Ectodermal cell (in vitro differentiated cells): ENCODE data around the gene SLC26A2. TPM values are rescaled to one million over a fixed set of nuclear protein-coding genes. Genes with fewer than 3 reads are reported as not detected.

ENCODE experiments used
- H3K27ac ChIP-seq: 2 replicates; pipeline ENCODE4 v1.7.0; 2013; ENCODE audit warnings: mild to moderate bottlenecking, low read depth, low read length; ENCODE audit not compliant: insufficient read depth, poor library complexity, severe bottlenecking
- H3K27me3 ChIP-seq: 2 replicates; pipeline ENCODE4 v1.7.0; 2013; ENCODE audit warnings: mild to moderate bottlenecking, low read length; ENCODE audit not compliant: insufficient read depth, control insufficient read depth, poor library complexity, severe bottlenecking
- H3K36me3 ChIP-seq: one replicate; pipeline ENCODE4 v1.7.0; 2013; ENCODE audit warnings: low read length; ENCODE audit not compliant: control insufficient read depth, insufficient read depth
- H3K4me1 ChIP-seq: one replicate; pipeline ENCODE4 v1.7.0; 2013; ENCODE audit warnings: low read length; ENCODE audit not compliant: control insufficient read depth, insufficient read depth
- H3K4me3 ChIP-seq: 2 replicates; pipeline ENCODE4 v1.7.0; 2013; ENCODE audit warnings: low read depth, low read length, control low read depth; ENCODE audit not compliant: insufficient read depth
- H3K9me3 ChIP-seq: 2 replicates; pipeline ENCODE4 v1.7.0; 2013; ENCODE audit warnings: mild to moderate bottlenecking, low read length, moderate library complexity; ENCODE audit not compliant: control insufficient read depth
- WGBS, 2 experiments: methylation state at CpG; one replicate each; pipeline ENCODE4 v1.1.7; 2013; ENCODE audit warnings: missing lambda C conversion rate in 2 of 2; 5-methylcytosine and 5-hydroxymethylcytosine counted together
- polyA plus RNA-seq, 4 experiments: library from polyadenylated mRNA; stranded (reverse); fragments of 50-300 nt; gene quantifications; one replicate each; pipeline ENCODE4 v1.2.3, GENCODE V29; 2013

Gene SLC26A2
- polyA plus RNA-seq (2013, experiment 1 of 4) = 12.6 TPM
- 12.8 TPM for polyA plus RNA-seq (2013, experiment 2 of 4)
- 11.2 TPM for polyA plus RNA-seq (2013, experiment 3 of 4)
- polyA plus RNA-seq (2013, experiment 4 of 4) = 11.6 TPM

DNA sequence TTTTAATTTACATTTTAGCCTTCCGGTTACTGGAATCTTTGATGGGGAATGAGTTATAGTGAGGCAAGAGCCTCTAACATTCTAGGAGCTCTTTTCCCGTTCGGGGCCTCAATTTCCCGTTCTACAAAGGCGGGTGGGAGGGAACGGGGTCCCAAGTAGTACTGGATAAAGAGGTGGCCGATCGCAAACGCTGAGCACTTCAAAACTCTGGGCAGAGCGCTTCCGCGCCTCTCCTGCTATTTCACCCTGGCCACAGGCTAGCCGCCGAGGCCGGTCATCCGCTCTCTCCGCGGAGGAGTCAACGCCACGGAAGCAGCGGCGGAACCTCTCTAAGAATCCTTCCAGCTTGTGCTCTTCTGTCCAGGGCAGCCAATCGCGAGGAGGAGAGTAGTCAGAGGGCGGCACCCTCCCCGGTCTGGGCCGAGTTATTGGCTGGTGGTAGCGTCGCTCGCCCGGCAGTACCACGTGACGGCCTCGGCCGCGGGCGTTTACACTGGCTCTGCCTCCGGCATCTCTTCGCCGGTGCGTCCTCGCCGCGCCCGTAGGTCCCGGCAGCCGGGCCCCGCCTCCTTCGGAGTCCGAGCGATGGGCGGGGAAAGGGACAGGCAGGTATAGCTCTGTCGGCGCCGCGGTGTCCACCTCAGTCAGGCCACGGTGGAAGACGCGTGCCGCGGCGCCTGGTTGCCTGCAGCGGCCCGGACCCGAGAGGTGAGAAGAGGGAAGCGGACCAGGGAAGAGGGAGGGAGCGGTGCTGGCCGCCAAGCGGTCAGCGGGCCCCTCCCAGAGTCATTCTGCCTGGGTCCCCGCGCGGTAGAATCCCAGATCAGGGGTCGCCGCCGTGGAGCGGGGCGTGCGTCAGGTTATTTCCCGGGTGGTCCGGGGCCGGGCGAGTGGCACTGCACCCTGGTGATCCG is at the start of gene SLC26A2:
Gene SLC26A2, plus strand, starts transcription at position 487 of the 914 bp plus-strand sequence. CDS start 16,895 bp downstream, outside the sequence.
- H3K27ac ChIP-seq = peak within 1 kb of the TSS; percentile 84
- WGBS, 2 experiments = 0% methylated on average over 84 of the region's 84 CpGs
- peaks cover 9% of the 10 kb centered on the region for H3K4me1 ChIP-seq
- no peaks in the 10 kb centered on the region for H3K36me3 ChIP-seq
- no peaks in the 10 kb centered on the region for H3K9me3 ChIP-seq
- peaks cover 9% of the 10 kb centered on the region for H3K27me3 ChIP-seq
- peak within 1 kb of the TSS; percentile 71 for H3K4me3 ChIP-seq

DNA sequence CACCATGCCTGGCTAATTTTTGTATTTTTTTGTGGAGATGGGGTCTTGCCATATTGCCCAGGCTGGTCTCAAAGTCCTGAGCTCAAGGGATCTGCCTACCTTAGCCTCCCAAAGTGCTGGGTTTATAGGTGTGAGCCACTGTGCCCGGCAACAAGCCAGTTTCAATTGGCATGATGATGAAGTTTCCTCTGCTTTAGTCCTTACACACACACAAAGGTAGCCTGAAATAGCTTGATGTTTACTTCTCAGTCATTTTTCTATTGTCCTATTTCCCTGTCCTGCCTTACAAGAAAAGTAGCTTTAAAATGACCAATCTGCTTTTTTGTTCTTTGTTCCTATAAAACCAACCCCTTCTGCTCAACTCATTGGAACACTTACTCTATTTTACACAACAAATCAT is 49.5 kb upstream of the SLC26A2 start:
- peaks cover 5% of the 10 kb centered on the region for H3K4me1 ChIP-seq
- H3K27me3 ChIP-seq = no peaks in the 10 kb centered on the region
- H3K4me3 ChIP-seq = no peak overlapping the region
- H3K36me3 ChIP-seq = no peaks in the 10 kb centered on the region
- no peaks in the 10 kb centered on the region for H3K9me3 ChIP-seq
- H3K27ac ChIP-seq = no peak overlapping the region
- 89 to 93% methylated on average over 1 of the region's 1 CpG for WGBS, 2 experiments

DNA sequence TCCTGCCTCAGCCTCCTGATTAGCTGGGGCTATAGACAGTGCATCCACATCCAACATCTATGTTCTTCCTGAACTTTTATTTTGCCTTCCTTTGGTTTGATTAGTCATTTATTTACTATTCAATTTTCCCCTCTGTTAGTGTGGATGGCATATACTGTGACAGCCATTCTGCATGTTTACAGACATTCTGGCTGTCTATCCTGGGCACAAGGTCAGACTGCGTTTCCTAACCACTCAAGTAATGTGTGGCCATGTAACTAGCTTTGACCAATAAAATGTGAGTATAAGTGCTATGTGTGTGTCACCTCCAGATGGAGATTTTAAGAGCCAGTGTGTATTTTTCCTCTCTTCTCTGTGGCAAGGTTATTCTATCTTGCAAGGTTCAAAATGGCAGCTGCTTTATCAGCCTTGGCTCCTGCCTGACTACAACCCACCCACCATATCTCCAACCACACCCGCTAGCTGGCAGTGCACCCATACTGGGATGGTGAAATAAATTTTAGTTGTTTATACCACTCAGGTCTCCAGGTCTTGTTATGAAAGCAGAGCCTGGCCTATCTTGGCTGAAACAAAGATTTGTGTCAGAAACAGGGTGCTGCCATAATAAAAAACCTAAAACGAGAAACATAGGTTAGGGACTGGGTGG is 48.2 kb upstream of the SLC26A2 start:
- Histone ChIP-seq H3K4me1 (peaks cover 8% of the 10 kb centered on the region), H3K27ac (no peak overlapping the region), H3K9me3 (no peaks in the 10 kb centered on the region), H3K27me3 (no peaks in the 10 kb centered on the region), H3K36me3 (no peaks in the 10 kb centered on the region), H3K4me3 (no peak overlapping the region)
- WGBS, 2 experiments = 92 to 98% methylated on average over 2 to 3 of the region's 3 CpGs

DNA sequence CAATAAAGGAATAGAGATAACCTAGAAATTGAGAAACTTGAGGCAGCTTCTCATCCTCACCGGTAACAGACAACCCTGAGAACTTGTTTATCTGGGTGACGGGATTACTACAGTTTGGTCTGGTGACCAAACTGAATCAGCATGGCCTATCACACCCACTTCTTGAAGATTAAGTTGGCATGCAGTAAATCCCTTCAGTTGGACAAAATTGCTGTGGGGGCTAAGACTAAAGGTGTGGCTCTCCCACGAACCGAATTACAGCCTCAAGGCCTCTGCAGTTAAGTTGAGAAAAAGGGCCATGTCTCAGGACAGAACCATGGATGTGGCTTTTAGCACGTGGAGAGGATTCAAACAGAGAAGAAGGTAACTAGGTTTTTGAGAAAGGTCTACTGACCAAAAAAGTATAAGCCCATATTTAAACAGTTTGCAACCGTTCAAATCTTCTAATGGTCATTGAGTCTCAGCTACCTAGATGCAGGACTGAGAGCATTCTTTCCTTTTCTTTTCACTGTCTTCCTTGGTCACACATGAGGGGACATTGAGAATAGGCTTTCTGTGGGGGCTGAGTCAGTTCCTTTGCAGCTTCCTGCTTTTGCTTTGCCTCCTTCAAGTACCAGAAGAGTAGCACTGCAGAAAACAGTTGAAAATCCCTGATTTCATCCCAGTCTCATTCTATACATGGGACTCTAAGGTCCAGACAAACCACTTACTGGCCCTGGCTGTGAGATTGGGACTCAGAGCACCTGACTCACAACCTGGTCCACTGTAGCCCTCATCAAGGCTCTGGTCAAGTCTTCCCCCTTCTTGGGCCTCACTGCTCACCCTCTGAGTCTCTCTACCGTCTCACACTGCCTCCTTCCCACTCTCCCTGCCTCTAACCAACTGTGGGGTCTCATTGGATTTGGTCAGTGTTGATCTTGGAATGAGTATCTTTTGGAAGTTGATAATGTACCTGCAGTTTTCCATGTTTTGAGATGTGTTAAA is 46.8 kb upstream of the SLC26A2 start:
- Histone ChIP-seq H3K4me3 (no peak overlapping the region), H3K9me3 (no peaks in the 10 kb centered on the region), H3K36me3 (no peaks in the 10 kb centered on the region), H3K4me1 (peaks cover 8% of the 10 kb centered on the region), H3K27me3 (no peaks in the 10 kb centered on the region), H3K27ac (no peak overlapping the region)
- WGBS, 2 experiments = 77% methylated on average over 6 to 7 of the region's 7 CpGs

DNA sequence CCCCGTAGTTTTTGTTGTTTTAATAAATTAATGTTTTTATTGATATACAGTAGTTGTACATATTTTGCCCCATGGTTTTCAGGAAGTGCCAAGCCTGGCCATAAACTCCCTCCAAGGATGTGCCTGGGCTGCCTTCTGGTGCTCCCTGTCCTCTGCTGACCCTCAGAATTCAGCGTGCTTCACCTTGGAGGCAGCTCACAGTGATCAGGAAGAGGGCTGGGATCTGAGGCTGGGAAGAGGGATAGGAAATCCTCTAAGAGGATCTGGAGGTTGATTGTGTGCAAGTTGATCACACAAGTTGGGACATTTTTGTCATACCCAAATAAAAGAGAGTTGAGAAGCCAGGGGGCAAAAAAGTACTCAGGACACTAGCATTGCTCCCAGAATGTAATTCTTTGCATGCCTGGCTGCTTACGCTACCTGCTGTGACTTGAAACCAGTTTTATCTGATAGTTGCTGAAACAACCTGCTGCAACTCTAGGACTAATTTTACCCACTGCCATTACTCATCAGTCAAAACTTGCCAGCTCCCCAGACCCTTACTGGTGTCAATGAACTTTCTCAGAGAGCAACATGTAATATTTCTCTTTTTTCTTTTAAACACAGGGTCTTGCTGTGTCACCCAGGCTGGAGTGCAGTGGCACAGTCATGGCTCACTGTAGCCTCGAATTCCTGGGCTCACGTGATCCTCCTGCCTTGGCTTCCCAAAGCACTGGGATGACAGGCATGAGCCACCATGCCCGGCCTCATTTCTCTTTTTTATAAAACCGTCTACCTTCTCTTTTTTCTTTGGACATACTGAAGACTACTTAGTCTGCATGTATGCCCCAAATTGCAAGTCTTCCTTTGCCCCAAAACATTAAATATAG is 44.9 kb upstream of the SLC26A2 start:
- no peak overlapping the region for H3K4me3 ChIP-seq
- no peak overlapping the region for H3K27ac ChIP-seq
- H3K27me3 ChIP-seq = no peaks in the 10 kb centered on the region
- 89 to 90% methylated on average over 6 to 7 of the region's 7 CpGs for WGBS, 2 experiments
- H3K4me1 ChIP-seq = peaks cover 8% of the 10 kb centered on the region
- no peaks in the 10 kb centered on the region for H3K36me3 ChIP-seq
- H3K9me3 ChIP-seq = no peaks in the 10 kb centered on the region

DNA sequence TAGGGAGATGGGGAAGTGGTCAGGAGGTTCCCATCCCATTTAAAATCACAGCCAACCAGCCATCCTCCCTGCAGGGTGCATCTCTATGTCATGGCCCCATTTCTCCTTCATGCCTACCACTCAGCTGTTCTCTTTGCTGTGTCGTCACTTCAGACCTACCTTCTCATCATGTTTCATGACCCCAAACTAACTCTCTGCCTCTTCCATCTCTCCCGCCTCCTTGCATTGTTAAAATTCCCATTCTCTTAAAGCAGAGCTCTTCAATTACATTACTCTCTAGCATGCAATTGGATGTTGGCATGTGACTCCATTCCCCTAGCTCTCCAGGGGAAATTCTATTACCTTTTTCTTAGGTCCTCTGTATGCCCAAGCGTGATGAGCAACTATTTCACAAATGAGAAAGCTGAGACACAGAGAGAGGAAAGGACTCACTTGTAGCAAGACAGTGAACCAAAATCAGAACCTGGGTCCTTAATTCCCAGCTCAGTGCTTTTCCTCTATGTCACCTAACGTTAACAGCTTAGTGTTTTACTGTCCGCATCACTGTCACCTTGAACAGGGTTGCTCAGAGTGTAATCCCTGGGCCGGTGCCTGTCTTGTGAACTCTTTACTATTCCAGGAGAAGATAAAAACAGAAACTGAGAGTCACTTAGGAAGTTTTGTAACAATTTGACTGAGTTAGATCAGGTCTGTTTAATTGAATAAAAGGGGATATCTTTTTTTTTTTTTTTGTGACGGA is 44.1 kb upstream of the SLC26A2 start:
- Histone ChIP-seq H3K27me3 (no peaks in the 10 kb centered on the region), H3K36me3 (no peaks in the 10 kb centered on the region), H3K4me3 (no peak overlapping the region), H3K9me3 (no peaks in the 10 kb centered on the region), H3K27ac (no peak overlapping the region), H3K4me1 (peaks cover 8% of the 10 kb centered on the region)
- WGBS, 2 experiments = 89 to 90% methylated on average over 6 of the region's 7 CpGs

DNA sequence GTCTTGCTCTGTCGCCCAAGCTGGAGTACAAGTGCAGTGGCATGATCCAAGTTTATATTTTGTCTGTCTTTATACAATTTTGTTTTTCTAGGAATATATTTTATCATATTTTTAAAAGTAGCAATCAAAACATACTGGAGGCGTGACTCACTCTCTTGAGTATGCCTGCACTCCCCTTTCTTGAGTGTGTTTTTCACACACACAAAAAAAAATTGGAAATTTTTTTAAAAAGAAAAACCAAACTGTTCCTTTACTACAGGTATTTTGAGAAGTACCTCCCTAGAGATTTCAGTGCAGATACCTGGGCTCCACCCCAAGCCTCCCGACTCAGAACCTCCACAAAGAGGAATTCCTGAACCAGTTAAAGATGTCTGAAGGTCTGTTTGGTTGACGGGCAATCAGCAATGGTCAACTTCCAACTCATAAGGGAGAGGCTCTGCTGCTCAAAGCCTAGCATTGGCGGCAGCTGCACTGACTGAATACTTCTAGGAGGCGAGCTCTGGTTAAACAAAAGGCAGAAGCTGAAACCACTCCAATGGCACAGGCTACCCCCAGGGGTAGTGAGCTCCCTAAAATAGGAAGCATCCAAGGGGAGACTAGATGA is 43.4 kb upstream of the SLC26A2 start:
- no peaks in the 10 kb centered on the region for H3K27me3 ChIP-seq
- H3K9me3 ChIP-seq = no peaks in the 10 kb centered on the region
- no peak overlapping the region for H3K27ac ChIP-seq
- no peak overlapping the region for H3K4me3 ChIP-seq
- H3K36me3 ChIP-seq = no peaks in the 10 kb centered on the region
- 86 to 93% methylated on average over 5 of the region's 6 CpGs for WGBS, 2 experiments
- peaks cover 8% of the 10 kb centered on the region for H3K4me1 ChIP-seq

DNA sequence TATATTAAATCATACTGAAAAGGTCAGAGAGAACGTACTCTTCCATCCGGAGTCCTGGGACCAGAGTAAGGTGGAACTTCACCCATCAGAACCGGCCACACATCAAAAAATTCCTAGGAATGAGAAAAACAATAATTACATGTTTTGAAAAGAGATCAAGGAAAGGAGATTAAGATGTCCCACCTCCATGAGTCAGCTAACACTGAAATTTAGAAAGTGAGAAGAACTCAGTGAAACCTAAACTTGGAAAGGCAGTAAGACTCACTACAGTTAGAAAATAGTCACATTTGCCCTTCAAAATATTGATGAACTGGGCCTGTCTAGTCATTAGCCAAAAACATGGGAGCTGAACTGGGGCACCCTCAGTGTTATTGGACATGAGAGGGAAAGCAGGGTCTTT is 39.0 kb upstream of the SLC26A2 start:
- Histone ChIP-seq H3K27me3 (no peaks in the 10 kb centered on the region), H3K36me3 (no peaks in the 10 kb centered on the region), H3K4me3 (no peak overlapping the region), H3K9me3 (no peaks in the 10 kb centered on the region), H3K4me1 (peaks cover under 1% of the 10 kb centered on the region), H3K27ac (no peak overlapping the region)
- WGBS, 2 experiments = 88 to 90% methylated on average over 2 to 3 of the region's 3 CpGs
